OCI-LY1 (cell line): ENCODE data around the gene RGMA.

Experiments used
- EZH2 ChIP-seq: fragments of 200-600 bp; sonication (generic), shearing (Covaris generic); IDR thresholded peaks from 2 replicates; pipeline ENCODE4 v1.8.0; 2017; ENCODE audit warnings: borderline replicate concordance, mixed run types, mild to moderate bottlenecking, antibody characterized with exemption, low read length, moderate library complexity, mixed read lengths
- TF ChIP-seq, protein P1 (sequence below): fragments of 200-600 bp; sonication (generic), shearing (Covaris generic); IDR thresholded peaks from 2 replicates; pipeline ENCODE4 v1.5.1; 2017; ENCODE audit warnings: mild to moderate bottlenecking, antibody characterized with exemption, low read length, moderate library complexity, mixed read lengths

DNA sequence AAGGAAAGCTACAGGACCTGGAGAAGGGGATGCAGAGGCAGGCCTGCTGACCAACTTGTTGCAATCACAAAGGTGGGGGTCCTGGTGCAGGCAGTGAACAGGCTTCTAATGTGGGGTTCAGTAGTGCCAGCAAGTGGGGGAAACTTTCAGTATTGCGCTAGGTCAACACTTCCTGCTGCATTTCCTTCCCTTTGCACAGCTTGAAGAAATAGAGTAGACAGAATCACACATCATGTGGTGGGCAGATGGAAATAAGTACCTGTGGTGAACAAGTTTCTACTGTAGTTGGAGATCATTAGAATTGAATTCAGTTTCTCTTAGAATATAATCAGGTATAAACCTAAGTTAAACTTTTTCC lies 63.4 kb downstream of the RGMA start:
- TF ChIP-seq, protein P1, sequence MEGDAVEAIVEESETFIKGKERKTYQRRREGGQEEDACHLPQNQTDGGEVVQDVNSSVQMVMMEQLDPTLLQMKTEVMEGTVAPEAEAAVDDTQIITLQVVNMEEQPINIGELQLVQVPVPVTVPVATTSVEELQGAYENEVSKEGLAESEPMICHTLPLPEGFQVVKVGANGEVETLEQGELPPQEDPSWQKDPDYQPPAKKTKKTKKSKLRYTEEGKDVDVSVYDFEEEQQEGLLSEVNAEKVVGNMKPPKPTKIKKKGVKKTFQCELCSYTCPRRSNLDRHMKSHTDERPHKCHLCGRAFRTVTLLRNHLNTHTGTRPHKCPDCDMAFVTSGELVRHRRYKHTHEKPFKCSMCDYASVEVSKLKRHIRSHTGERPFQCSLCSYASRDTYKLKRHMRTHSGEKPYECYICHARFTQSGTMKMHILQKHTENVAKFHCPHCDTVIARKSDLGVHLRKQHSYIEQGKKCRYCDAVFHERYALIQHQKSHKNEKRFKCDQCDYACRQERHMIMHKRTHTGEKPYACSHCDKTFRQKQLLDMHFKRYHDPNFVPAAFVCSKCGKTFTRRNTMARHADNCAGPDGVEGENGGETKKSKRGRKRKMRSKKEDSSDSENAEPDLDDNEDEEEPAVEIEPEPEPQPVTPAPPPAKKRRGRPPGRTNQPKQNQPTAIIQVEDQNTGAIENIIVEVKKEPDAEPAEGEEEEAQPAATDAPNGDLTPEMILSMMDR: no peak
- no peak for TF ChIP-seq EZH2
